Astrocyte (in vitro differentiated cells and primary cell): ENCODE results near the gene APOL6. TPM values are rescaled to one million over a fixed set of nuclear protein-coding genes. Genes with fewer than 3 reads are reported as not detected.

Experiments used
- DNase-seq: peaks from one replicate; pipeline ENCODE4 v3.0.0-alpha.2; 2010; ENCODE audit warnings: low read depth
- FAIRE-seq: peaks from 2 replicates; lab custom pipeline; 2011; peaks lifted over from hg19 to GRCh38; lab: Jason Lieb, UNC
- H2AFZ ChIP-seq: 2 replicates; pipeline ENCODE4 v1.6.0; 2012; ENCODE audit warnings: low read depth, low read length, inconsistent platforms
- H3K27ac ChIP-seq: 2 replicates; pipeline ENCODE4 v1.5.1; 2011; ENCODE audit warnings: low read depth, low read length, inconsistent platforms
- H3K27me3 ChIP-seq: 2 replicates; pipeline ENCODE4 v1.6.0; 2011; ENCODE audit warnings: low read length, inconsistent platforms; ENCODE audit not compliant: insufficient read depth
- H3K36me3 ChIP-seq: 2 replicates; pipeline ENCODE4 v1.5.1; 2011; ENCODE audit warnings: low read length, inconsistent platforms; ENCODE audit not compliant: insufficient read depth
- H3K4me1 ChIP-seq: 2 replicates; pipeline ENCODE4 v1.5.1; 2011; ENCODE audit warnings: low read length, inconsistent platforms; ENCODE audit not compliant: insufficient read depth
- H3K4me2 ChIP-seq: 2 replicates; pipeline ENCODE4 v1.6.0; 2012; ENCODE audit warnings: low read length, inconsistent platforms
- H3K4me3 ChIP-seq: 2 replicates; pipeline ENCODE4 v1.5.1; 2011; ENCODE audit warnings: low read depth, mild to moderate bottlenecking, low read length, inconsistent platforms; ENCODE audit not compliant: insufficient read depth
- H3K79me2 ChIP-seq: 2 replicates; pipeline ENCODE4 v1.6.0; 2012; ENCODE audit warnings: mild to moderate bottlenecking, low read length, inconsistent platforms; ENCODE audit not compliant: insufficient read depth
- H3K9ac ChIP-seq: 2 replicates; pipeline ENCODE4 v1.6.0; 2012; ENCODE audit warnings: mild to moderate bottlenecking, low read length, inconsistent platforms
- H3K9me3 ChIP-seq: 2 replicates; pipeline ENCODE4 v1.5.1; 2012; ENCODE audit warnings: low read depth, mild to moderate bottlenecking, low read length, inconsistent platforms; ENCODE audit not compliant: insufficient read depth
- H4K20me1 ChIP-seq: 2 replicates; pipeline ENCODE4 v1.6.0; 2012; ENCODE audit warnings: low read length, inconsistent platforms; ENCODE audit not compliant: insufficient read depth
- H3K27ac Mint-ChIP-seq: one replicate; pipeline ENCODE4 v1.8.0; 2021; ENCODE audit warnings: mild to moderate bottlenecking, mixed read lengths; ENCODE audit not compliant: unreplicated experiment
- H3K27me3 Mint-ChIP-seq: one replicate; pipeline ENCODE4 v1.8.0; 2021; ENCODE audit warnings: low read depth, mixed read lengths; ENCODE audit not compliant: unreplicated experiment
- H3K36me3 Mint-ChIP-seq: one replicate; pipeline ENCODE4 v1.8.0; 2021; ENCODE audit warnings: low read depth, mixed read lengths; ENCODE audit not compliant: unreplicated experiment
- H3K4me1 Mint-ChIP-seq: one replicate; pipeline ENCODE4 v1.8.0; 2021; ENCODE audit warnings: low read depth, mixed read lengths; ENCODE audit not compliant: unreplicated experiment
- H3K4me3 Mint-ChIP-seq: one replicate; pipeline ENCODE4 v1.8.0; 2021; ENCODE audit warnings: mild to moderate bottlenecking, moderate library complexity, mixed read lengths; ENCODE audit not compliant: unreplicated experiment
- H3K9me3 Mint-ChIP-seq: one replicate; pipeline ENCODE4 v1.8.0; 2021; ENCODE audit warnings: mild to moderate bottlenecking, mixed read lengths; ENCODE audit not compliant: unreplicated experiment
- EZH2 ChIP-seq: IDR thresholded peaks from 2 replicates; pipeline ENCODE4 v1.6.1; 2012; ENCODE audit warnings: mild to moderate bottlenecking, low read length, inconsistent platforms; ENCODE audit not compliant: insufficient read depth
- total RNA-seq: library from RNA; stranded (reverse); gene quantifications from 2 replicates; pipeline ENCODE4 v1.2.1, GENCODE V29; 2021
- TF ChIP-seq, protein P1 (sequence below): IDR thresholded peaks from 2 replicates; pipeline ENCODE4 v1.5.1; 2011; ENCODE audit warnings: low read depth, mild to moderate bottlenecking, inconsistent platforms, low read length, moderate library complexity; ENCODE audit not compliant: insufficient read depth

APOL6 gene
- total RNA-seq, 1 donor from 2014 or later: 5.9 TPM

DNA sequence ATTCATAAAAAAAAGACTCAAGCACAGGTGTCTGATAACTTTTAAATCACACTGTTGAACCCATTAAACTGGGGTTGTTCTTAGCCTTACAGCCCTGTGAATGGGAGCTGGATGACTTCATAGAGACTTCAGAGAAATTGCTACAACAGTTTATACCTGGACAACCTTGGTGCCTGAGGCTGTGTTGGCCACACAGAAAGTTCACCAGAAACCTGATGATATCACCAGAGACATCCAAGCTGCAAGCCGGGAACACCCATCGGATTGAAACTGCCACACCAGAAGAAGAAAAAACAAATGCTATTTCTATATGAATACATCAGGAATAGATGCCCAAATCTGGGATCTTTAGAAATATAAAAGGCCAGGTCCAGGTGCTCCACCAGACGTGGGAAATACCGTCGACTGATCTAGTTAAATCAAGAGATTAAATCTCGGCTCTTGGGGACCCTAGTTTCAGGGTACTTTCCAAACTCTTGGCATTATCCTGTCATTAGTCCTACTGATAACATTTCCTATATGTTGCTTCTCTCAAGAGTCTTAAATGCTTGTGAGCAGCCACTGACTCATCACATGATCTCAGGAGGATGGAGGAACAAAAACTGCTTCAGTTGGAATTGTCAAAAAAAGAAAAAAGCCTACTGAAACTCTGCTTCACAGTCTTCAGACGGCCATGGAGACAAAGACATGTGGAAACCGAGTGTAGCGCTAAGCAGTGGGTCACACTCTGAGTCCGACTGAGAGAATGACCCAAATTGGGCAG lies 40.8 kb downstream of the APOL6 start:
- H3K4me3 ChIP-seq: no peak overlapping the region

DNA sequence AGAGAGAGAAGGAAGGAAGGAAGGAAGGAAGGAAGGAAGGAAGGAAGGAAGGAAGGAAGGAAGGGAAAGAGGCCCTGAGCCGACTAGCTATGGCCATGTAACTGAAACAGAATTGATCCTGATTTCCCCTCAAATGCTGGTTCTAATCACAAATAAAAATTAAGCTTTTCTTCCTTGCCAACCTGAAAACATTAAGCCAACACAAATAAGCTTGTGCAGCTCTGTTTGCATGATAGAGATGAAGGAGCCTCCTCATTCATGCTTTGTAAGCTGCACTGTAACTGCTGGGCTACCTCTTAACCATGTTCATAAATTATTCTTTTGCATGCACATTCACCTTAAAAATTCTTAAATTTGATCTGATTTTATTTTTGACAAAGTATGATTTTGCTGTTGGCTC lies 41.8 kb downstream of the APOL6 start:
- TF ChIP-seq EZH2: no peak
- TF ChIP-seq, protein P1, sequence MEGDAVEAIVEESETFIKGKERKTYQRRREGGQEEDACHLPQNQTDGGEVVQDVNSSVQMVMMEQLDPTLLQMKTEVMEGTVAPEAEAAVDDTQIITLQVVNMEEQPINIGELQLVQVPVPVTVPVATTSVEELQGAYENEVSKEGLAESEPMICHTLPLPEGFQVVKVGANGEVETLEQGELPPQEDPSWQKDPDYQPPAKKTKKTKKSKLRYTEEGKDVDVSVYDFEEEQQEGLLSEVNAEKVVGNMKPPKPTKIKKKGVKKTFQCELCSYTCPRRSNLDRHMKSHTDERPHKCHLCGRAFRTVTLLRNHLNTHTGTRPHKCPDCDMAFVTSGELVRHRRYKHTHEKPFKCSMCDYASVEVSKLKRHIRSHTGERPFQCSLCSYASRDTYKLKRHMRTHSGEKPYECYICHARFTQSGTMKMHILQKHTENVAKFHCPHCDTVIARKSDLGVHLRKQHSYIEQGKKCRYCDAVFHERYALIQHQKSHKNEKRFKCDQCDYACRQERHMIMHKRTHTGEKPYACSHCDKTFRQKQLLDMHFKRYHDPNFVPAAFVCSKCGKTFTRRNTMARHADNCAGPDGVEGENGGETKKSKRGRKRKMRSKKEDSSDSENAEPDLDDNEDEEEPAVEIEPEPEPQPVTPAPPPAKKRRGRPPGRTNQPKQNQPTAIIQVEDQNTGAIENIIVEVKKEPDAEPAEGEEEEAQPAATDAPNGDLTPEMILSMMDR: no peak
- Mint-ChIP-seq H3K9me3 (peaks cover 9% of the 10 kb centered on the region), H3K36me3 (no peaks in the 10 kb centered on the region), H3K27me3 (peaks cover 16% of the 10 kb centered on the region), H3K4me1 (no peaks in the 10 kb centered on the region), H3K27ac (no peak overlapping the region), H3K4me3 (no peak overlapping the region)
- no peak overlapping the region for H2AFZ ChIP-seq
- DNase-seq (no peak), FAIRE-seq (no peak)
- no peaks in the 10 kb centered on the region for H3K4me1 ChIP-seq
- H3K9me3 ChIP-seq: no peaks in the 10 kb centered on the region
- H3K27me3 ChIP-seq: peaks cover 2% of the 10 kb centered on the region
- H3K4me2 ChIP-seq: no peak overlapping the region
- no peaks in the 10 kb centered on the region for H4K20me1 ChIP-seq
- no peaks in the 10 kb centered on the region for H3K79me2 ChIP-seq
- H3K9ac ChIP-seq: no peak overlapping the region
- no peak overlapping the region for H3K27ac ChIP-seq
- no peak overlapping the region for H3K4me3 ChIP-seq
- H3K36me3 ChIP-seq: no peaks in the 10 kb centered on the region

More for the DNA sequence above, 40.8 kb downstream of the APOL6 start:
- Mint-ChIP-seq H3K27me3 (peaks cover 17% of the 10 kb centered on the region), H3K36me3 (no peaks in the 10 kb centered on the region), H3K27ac (no peak overlapping the region), H3K4me3 (no peak overlapping the region), H3K4me1 (no peaks in the 10 kb centered on the region), H3K9me3 (peaks cover 7% of the 10 kb centered on the region)
- H3K27ac ChIP-seq: no peak overlapping the region
- no peak overlapping the region for H3K4me2 ChIP-seq
- no peak overlapping the region for H3K9ac ChIP-seq
- no peaks in the 10 kb centered on the region for H3K9me3 ChIP-seq
- no peaks in the 10 kb centered on the region for H3K36me3 ChIP-seq
- DNase-seq: no peak
- no peaks in the 10 kb centered on the region for H4K20me1 ChIP-seq
- no peaks in the 10 kb centered on the region for H3K4me1 ChIP-seq
- no peak for FAIRE-seq
- no peak for TF ChIP-seq EZH2
- TF ChIP-seq, protein P1: no peak
- H2AFZ ChIP-seq: no peak overlapping the region
- H3K27me3 ChIP-seq: peaks cover 3% of the 10 kb centered on the region
- H3K79me2 ChIP-seq: no peaks in the 10 kb centered on the region

DNA sequence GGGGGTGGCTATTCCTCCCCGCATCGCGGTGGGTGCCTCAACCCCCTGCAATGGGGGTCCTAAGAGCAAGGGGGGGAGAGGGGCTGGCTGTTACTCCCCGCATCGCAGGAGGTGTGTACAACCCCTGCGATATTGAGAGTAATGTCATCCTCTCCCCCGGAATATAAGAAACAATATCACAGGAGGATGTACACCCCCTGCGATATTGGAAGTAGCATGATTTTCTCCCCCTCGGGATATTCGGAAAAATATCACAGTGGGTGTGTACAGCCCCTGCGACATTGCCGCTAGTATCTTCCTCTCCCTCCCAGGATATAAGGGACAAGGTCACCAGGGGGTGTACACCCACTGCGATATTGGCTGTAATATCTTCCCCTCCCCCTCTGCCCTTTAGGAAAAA lies 47.0 kb downstream of the APOL6 start:
- H3K4me2 ChIP-seq: no peak overlapping the region
- H3K9me3 ChIP-seq: no peaks in the 10 kb centered on the region
- FAIRE-seq (no peak), DNase-seq (no peak)
- H3K9me3 Mint-ChIP-seq: peaks cover 4% of the 10 kb centered on the region
- H3K27me3 ChIP-seq: peaks cover 2% of the 10 kb centered on the region
- H3K4me1 ChIP-seq: no peaks in the 10 kb centered on the region
- H3K79me2 ChIP-seq: no peaks in the 10 kb centered on the region
- H3K27me3 Mint-ChIP-seq: peaks cover 19% of the 10 kb centered on the region
- no peaks in the 10 kb centered on the region for H3K4me1 Mint-ChIP-seq
- H3K4me3 Mint-ChIP-seq: no peak overlapping the region
- no peak overlapping the region for H3K4me3 ChIP-seq
- no peak overlapping the region for H3K9ac ChIP-seq
- H3K36me3 ChIP-seq: no peaks in the 10 kb centered on the region
- no peaks in the 10 kb centered on the region for H3K36me3 Mint-ChIP-seq
- H4K20me1 ChIP-seq: no peaks in the 10 kb centered on the region
- H2AFZ ChIP-seq: no peak overlapping the region
- TF ChIP-seq EZH2: no peak
- TF ChIP-seq, protein P1: no peak
- H3K27ac ChIP-seq: no peak overlapping the region
- no peak overlapping the region for H3K27ac Mint-ChIP-seq
